GM23338 (cell line): ENCODE data around the gene SEMA7A. TPM values are rescaled to one million over a fixed set of nuclear protein-coding genes. Genes with fewer than 3 reads are reported as not detected.

Experiments used
- ATAC-seq: fragments of 200-7000 bp; cut with Tn5 transposase; 3 replicates; pipeline ENCODE4 v1.9.1; 2020
- DNase-seq: peaks from one replicate; pipeline ENCODE4 v3.0.0-alpha.2; 2015; ENCODE audit warnings: low spot score
- H2AFZ ChIP-seq: fragments of 200-600 bp; sonication (generic); 2 replicates; pipeline ENCODE4 v1.8.0; 2016; ENCODE audit warnings: antibody characterized with exemption, mild to moderate bottlenecking, moderate library complexity
- H3F3A ChIP-seq: fragments of 200-600 bp; sonication (generic); replicated peaks from 2 replicates; pipeline ENCODE4 v1.8.0; 2017; ENCODE audit warnings: antibody characterized with exemption, mixed run types, low read depth
- H3K27ac ChIP-seq: fragments of 200-600 bp; sonication (generic); 2 replicates; pipeline ENCODE4 v1.6.1; 2016; ENCODE audit warnings: low read depth
- H3K27me3 ChIP-seq: fragments of 200-600 bp; sonication (generic); 2 replicates; pipeline ENCODE4 v1.8.0; 2016; ENCODE audit warnings: mild to moderate bottlenecking, mixed run types, moderate library complexity; ENCODE audit not compliant: insufficient read depth
- H3K36me3 ChIP-seq: fragments of 200-600 bp; sonication (generic); 2 replicates; pipeline ENCODE4 v1.8.0; 2016; ENCODE audit warnings: mild to moderate bottlenecking; ENCODE audit not compliant: insufficient read depth
- H3K4me1 ChIP-seq: fragments of 200-600 bp; sonication (generic); 2 replicates; pipeline ENCODE4 v1.8.0; 2016; ENCODE audit warnings: mild to moderate bottlenecking, moderate library complexity; ENCODE audit not compliant: insufficient read depth
- H3K4me2 ChIP-seq: fragments of 200-600 bp; sonication (generic); 2 replicates; pipeline ENCODE4 v1.7.1; 2017; ENCODE audit warnings: mixed run types
- H3K4me3 ChIP-seq: fragments of 200-600 bp; sonication (generic); 2 replicates; pipeline ENCODE4 v1.6.1; 2016; ENCODE audit warnings: mixed run types
- H3K79me2 ChIP-seq: fragments of 200-600 bp; sonication (generic); replicated peaks from 2 replicates; pipeline ENCODE4 v1.8.0; 2017; ENCODE audit warnings: mild to moderate bottlenecking; ENCODE audit not compliant: insufficient read depth
- H3K9me2 ChIP-seq: fragments of 200-600 bp; sonication (generic); 2 replicates; pipeline ENCODE4 v1.8.0; 2017; ENCODE audit not compliant: insufficient read depth
- H4K20me1 ChIP-seq: fragments of 200-600 bp; sonication (generic); replicated peaks from 2 replicates; pipeline ENCODE4 v1.8.0; 2017; ENCODE audit warnings: mild to moderate bottlenecking; ENCODE audit not compliant: insufficient read depth
- H3K27ac Mint-ChIP-seq: 2 replicates; pipeline ENCODE4 v1.8.0; 2020; ENCODE audit warnings: inconsistent platforms, mild to moderate bottlenecking, moderate library complexity, mixed read lengths
- H3K27me3 Mint-ChIP-seq: 3 replicates; pipeline ENCODE4 v1.8.0; 2022; ENCODE audit warnings: low read depth, mild to moderate bottlenecking, moderate library complexity, mixed read lengths, inconsistent platforms; ENCODE audit not compliant: insufficient read depth, poor library complexity
- H3K36me3 Mint-ChIP-seq: 3 replicates; pipeline ENCODE4 v1.8.0; 2021; ENCODE audit warnings: low read depth, mild to moderate bottlenecking, inconsistent platforms, moderate library complexity, mixed read lengths
- H3K4me1 Mint-ChIP-seq: 3 replicates; pipeline ENCODE4 v1.8.0; 2020; ENCODE audit warnings: mild to moderate bottlenecking, inconsistent platforms, mixed read lengths
- H3K4me3 Mint-ChIP-seq: 3 replicates; pipeline ENCODE4 v1.8.0; 2021; ENCODE audit warnings: moderate library complexity, mild to moderate bottlenecking, inconsistent platforms, mixed read lengths
- H3K9me3 Mint-ChIP-seq: 3 replicates; pipeline ENCODE4 v1.8.0; 2020; ENCODE audit warnings: moderate library complexity, mild to moderate bottlenecking, inconsistent platforms, mixed read lengths
- polyA plus RNA-seq: library from polyadenylated mRNA; unstranded; fragments of >200 nt; fragmentation: Nextera tagmentation; extraction: Ambion mirVana; gene quantifications from 2 replicates; pipeline ENCODE4 v1.2.1, GENCODE V29; 2016
- total RNA-seq: library from RNA; depleted of rRNA; stranded (reverse); fragments of >200 nt; shearing (Covaris generic); gene quantifications from 2 replicates; pipeline ENCODE4 v1.2.3, GENCODE V29; 2014
- TF ChIP-seq, protein P1 (sequence below): IDR thresholded peaks from one replicate; pipeline ENCODE4 v1.6.1; 2018; ENCODE audit warnings: antibody characterized with exemption; ENCODE audit not compliant: unreplicated experiment
- TF ChIP-seq, protein P2 (sequence below), 2 experiments: fragments of 200-600 bp in 1 of 2; sonication (generic) in 1 of 2; conservative IDR thresholded peaks; 2 replicates each; pipeline versions ENCODE4 v1.5.1 to v1.6.1; 2016 to 2017; ENCODE audit warnings: antibody characterized with exemption in 2 of 2, low read depth in 2 of 2, mild to moderate bottlenecking in 2 of 2, moderate library complexity in 1 of 2

The SEMA7A gene
- total and polyA plus RNA-seq, 2 experiments from 2014 or later: 2.0 to 14.1 TPM

DNA sequence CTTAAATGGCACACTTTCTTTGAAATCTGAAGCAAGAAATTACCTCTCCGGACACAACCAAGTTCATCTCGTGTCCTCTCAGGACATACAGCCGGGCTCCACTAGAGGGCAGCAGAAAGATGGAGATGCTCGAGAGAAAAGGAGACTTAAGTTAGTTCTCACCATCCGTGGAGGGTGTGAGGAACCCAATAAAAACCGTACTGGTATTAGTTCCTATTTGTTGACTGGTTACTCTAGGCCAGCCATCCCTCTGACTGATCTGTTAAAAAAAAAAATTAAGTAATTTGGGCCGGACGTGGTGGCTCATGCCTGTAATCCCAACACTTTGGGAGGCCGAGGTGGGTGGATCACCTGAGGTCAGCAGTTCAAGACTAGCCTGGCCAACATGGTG, 58.5 kb downstream of the SEMA7A start:
- H3K4me2 ChIP-seq: peak overlapping the region; percentile 94
- no peaks in the 10 kb centered on the region for H3K36me3 Mint-ChIP-seq

DNA sequence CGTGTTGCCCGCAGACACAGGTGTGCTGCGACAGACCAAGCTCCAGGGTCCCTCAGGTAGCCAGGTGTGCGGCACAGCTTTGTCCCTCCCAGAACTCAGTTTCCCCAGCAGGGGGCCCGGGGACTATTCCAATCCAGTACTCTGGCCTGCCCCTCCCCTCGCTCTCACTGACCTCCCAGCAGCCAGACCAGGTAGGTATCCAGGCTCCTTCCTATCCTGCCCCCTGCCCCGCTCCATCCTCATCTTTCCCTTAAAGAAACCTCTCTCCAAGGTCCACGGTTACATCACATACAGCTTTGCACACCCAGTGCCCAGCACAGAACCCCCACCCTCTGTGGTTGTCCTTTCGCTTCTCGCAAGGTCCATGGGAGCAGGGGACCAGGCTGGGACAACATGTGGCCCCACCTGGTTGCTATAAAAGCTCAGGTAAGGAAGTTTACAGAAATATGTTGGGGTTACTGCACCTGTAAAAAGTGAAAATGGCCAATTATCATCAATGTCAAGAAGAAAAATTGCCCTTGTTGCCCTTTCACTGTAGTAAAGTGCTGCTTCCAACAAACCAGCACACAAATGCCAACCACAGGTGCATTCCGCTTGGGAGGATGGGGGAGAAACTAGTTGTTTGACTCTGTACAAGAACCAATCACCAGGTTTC, 59.0 kb downstream of the SEMA7A start:
- DNase-seq (peak; percentile 91), ATAC-seq (peak; percentile 51)
- H3K27me3 Mint-ChIP-seq: peaks cover 16% of the 10 kb centered on the region
- TF ChIP-seq, protein P1, sequence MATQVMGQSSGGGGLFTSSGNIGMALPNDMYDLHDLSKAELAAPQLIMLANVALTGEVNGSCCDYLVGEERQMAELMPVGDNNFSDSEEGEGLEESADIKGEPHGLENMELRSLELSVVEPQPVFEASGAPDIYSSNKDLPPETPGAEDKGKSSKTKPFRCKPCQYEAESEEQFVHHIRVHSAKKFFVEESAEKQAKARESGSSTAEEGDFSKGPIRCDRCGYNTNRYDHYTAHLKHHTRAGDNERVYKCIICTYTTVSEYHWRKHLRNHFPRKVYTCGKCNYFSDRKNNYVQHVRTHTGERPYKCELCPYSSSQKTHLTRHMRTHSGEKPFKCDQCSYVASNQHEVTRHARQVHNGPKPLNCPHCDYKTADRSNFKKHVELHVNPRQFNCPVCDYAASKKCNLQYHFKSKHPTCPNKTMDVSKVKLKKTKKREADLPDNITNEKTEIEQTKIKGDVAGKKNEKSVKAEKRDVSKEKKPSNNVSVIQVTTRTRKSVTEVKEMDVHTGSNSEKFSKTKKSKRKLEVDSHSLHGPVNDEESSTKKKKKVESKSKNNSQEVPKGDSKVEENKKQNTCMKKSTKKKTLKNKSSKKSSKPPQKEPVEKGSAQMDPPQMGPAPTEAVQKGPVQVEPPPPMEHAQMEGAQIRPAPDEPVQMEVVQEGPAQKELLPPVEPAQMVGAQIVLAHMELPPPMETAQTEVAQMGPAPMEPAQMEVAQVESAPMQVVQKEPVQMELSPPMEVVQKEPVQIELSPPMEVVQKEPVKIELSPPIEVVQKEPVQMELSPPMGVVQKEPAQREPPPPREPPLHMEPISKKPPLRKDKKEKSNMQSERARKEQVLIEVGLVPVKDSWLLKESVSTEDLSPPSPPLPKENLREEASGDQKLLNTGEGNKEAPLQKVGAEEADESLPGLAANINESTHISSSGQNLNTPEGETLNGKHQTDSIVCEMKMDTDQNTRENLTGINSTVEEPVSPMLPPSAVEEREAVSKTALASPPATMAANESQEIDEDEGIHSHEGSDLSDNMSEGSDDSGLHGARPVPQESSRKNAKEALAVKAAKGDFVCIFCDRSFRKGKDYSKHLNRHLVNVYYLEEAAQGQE: no peak

More for the DNA sequence above, 58.5 kb downstream of the SEMA7A start:
- Mint-ChIP-seq H3K4me3 (peak overlapping the region; percentile 69), H3K27ac (no peak overlapping the region), H3K27me3 (peaks cover 16% of the 10 kb centered on the region), H3K9me3 (no peaks in the 10 kb centered on the region), H3K4me1 (peaks cover 15% of the 10 kb centered on the region)
- peak overlapping the region; percentile 78 for H3K4me3 ChIP-seq
- DNase-seq (peak; percentile 93), ATAC-seq (peak; percentile 19)
- no peaks in the 10 kb centered on the region for H3K79me2 ChIP-seq
- H3F3A ChIP-seq: no peaks in the 10 kb centered on the region; the same call in 1 of the 2 replicates
- no peak overlapping the region for H2AFZ ChIP-seq
- no peak overlapping the region for H3K27ac ChIP-seq
- peaks cover 12% of the 10 kb centered on the region for H3K4me1 ChIP-seq
- no peaks in the 10 kb centered on the region for H4K20me1 ChIP-seq
- no peaks in the 10 kb centered on the region for H3K27me3 ChIP-seq
- no peaks in the 10 kb centered on the region for H3K9me2 ChIP-seq
- TF ChIP-seq, protein P1: no peak
- TF ChIP-seq, protein P2, sequence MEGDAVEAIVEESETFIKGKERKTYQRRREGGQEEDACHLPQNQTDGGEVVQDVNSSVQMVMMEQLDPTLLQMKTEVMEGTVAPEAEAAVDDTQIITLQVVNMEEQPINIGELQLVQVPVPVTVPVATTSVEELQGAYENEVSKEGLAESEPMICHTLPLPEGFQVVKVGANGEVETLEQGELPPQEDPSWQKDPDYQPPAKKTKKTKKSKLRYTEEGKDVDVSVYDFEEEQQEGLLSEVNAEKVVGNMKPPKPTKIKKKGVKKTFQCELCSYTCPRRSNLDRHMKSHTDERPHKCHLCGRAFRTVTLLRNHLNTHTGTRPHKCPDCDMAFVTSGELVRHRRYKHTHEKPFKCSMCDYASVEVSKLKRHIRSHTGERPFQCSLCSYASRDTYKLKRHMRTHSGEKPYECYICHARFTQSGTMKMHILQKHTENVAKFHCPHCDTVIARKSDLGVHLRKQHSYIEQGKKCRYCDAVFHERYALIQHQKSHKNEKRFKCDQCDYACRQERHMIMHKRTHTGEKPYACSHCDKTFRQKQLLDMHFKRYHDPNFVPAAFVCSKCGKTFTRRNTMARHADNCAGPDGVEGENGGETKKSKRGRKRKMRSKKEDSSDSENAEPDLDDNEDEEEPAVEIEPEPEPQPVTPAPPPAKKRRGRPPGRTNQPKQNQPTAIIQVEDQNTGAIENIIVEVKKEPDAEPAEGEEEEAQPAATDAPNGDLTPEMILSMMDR (conservative IDR thresholded peaks at IDR 0.05; ENCODE audit: low read depth in 2 of 2): peak; percentile 91 to 95
- no peaks in the 10 kb centered on the region for H3K36me3 ChIP-seq

More for the DNA sequence above, 59.0 kb downstream of the SEMA7A start:
- Histone ChIP-seq H3K4me2 (peak overlapping the region; percentile 94), H4K20me1 (no peaks in the 10 kb centered on the region), H3K36me3 (no peaks in the 10 kb centered on the region), H2AFZ (peak overlapping the region; percentile 90), H3K4me3 (peak overlapping the region; percentile 78), H3K79me2 (no peaks in the 10 kb centered on the region), H3K27me3 (no peaks in the 10 kb centered on the region), H3K4me1 (peaks cover 12% of the 10 kb centered on the region), H3K9me2 (no peaks in the 10 kb centered on the region), H3K27ac (no peak overlapping the region), H3F3A (no peaks in the 10 kb centered on the region; the same call in 1 of the 2 replicates)
- no peaks in the 10 kb centered on the region for H3K36me3 Mint-ChIP-seq
- peaks cover 15% of the 10 kb centered on the region for H3K4me1 Mint-ChIP-seq
- no peaks in the 10 kb centered on the region for H3K9me3 Mint-ChIP-seq
- H3K27ac Mint-ChIP-seq: no peak overlapping the region
- peak overlapping the region; percentile 69 for H3K4me3 Mint-ChIP-seq
